Measurements from ENCODE around the gene GALNT9.
"Not testable (repeated sequence)": the region's sequence is repeated elsewhere in the genome, so short reads cannot be mapped to it uniquely, and the experiment has no call there.

Gene GALNT9

GRCh38 chr12:132278401-132279183 lies 50.8 kb downstream of the GALNT9 start:
- DNase-seq: no peak

GRCh38 chr12:132277949-132278348 lies 51.4 kb downstream of the GALNT9 start:
- no peak for DNase-seq

DNA sequence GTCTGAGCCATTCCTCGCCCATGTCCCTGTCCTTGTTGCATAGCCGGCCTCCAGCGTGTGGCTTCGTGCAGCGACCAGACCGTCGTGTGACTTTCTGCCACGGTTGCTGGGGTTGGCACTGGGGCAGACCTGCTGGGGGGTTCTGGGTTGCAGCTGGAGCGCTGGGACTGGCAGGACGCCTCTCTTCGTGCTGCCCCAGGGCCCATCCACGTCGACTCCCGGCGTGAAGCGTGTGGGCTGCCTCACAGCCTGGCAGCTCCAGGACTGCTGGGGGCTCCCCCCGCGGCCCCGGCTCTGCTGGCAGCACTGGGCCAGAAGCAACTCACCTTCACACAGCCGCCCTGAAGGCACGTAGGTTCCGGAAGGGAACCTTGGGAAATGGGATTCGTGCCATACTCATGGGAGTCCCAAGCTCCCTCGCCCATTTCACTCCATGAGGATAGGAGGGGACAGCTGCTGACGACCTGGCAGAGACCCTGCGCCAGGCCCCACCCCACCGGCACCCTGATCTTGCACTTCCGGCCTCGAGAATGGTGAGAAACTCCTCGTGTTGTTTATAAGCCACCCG lies 51.9 kb downstream of the GALNT9 start:
- DNase-seq: no peak

GRCh38 chr12:132276827-132277373 lies 52.5 kb downstream of the GALNT9 start:
- DNase-seq: no peak

GRCh38 chr12:132276066-132276826 lies 53.1 kb downstream of the GALNT9 start:
- DNase-seq: no peak

DNA sequence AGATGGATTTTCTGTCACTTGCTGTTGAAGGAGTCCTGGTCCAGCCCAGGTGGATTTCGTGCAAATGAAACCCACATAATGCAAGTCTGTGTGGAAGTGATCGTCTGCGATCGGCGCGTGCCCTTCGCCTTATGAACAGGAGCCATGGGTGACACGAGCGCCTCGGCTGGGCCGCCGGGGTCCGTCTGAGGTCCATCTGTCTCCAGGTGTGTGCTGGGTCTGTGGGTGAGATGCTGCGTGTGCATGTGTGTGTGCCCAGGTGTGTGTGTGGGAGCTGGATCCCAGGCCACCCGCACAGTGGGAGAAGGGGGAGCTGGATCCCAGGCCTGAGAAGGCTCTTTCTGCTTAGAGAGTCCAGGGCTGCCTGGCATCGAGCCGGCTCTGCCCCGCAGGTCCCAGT lies 53.8 kb downstream of the GALNT9 start:
- DNase-seq: no peak

- peak; percentile 37 for DNase-seq
These were observed 54.3 kb downstream of the GALNT9 start for GRCh38 chr12:132275110-132275531.

GRCh38 chr12:132273992-132274334 lies 55.4 kb downstream of the GALNT9 start:
- DNase-seq: no peak

DNA sequence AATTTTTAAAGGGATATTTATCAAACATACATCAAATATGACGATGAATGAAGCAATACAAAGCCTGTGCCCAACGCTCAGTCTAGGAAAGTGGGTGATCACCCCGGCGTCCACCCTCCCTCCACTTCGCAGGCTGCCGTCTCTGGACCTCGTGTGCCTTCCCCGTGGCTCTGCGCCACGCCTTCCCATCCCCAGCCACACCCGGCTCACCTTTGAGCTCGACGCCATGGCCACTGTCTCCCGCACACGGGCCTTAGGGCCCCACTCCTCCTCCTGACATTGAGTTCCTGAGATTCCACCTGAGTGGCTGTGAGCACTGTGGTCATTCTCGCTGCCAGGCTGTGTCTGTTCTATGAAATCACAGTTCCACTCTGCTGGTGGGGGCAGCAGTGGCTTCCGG lies 56.7 kb downstream of the GALNT9 start:
- DNase-seq: no peak

GRCh38 chr12:132271755-132272092 lies 57.7 kb downstream of the GALNT9 start:
- no peak for DNase-seq

GRCh38 chr12:132270969-132271754 lies 58.2 kb downstream of the GALNT9 start:
- peak; percentile 39 for DNase-seq

- DNase-seq: no peak
These were observed 58.9 kb downstream of the GALNT9 start for GRCh38 chr12:132270516-132270915.

DNA sequence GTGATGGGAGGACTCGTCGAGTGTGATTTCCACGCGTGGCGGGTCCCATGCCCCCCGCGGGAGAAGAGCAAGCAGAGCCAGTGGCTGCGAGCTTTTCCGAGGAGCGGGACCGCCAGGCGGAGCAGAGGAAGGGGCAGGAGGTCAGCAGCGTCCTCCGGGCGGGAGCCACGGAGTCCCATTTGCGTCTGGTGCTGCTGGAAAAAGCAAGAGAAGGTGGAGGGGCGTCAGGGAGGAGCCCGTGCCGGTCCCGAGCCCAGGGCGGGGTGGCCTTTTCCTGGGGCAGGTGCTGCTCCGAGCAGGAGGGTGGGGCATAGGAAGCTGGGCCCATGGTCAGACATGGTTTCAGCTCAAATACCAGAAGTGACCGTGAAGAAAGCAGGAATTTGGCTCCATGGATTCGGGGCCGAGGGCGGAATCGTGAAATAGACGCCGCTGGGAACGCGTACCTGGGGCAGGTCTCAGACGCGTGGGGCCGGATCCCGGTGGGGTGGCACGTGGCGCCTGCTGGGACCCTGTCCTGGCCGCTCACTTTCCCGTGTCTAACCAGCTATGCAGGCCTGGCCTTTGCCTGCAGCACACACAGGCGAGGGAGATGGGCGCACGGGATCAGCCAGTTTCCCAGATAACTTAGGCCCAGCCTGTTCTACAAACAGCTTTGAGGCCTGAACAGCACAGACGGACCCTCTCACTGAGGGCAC lies 60.0 kb downstream of the GALNT9 start:
- no peak for DNase-seq

- DNase-seq: no peak
These were observed 60.7 kb downstream of the GALNT9 start for GRCh38 chr12:132268674-132269073.

DNA sequence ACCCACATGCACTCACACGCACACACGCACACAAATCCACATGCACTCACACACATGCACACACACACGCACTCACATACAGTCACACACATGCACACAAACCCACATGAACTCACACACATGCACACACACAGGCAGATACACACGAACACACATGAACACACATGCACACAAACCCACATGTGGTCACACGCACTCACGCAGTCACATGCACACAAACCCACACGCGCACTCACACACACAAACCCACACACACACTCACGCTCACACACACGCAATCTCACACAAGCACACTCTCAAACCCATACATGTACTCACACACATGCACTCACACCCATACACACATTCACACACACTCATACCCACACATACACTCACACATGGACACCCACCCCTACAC lies 61.5 kb downstream of the GALNT9 start:
- no peak for DNase-seq

DNA sequence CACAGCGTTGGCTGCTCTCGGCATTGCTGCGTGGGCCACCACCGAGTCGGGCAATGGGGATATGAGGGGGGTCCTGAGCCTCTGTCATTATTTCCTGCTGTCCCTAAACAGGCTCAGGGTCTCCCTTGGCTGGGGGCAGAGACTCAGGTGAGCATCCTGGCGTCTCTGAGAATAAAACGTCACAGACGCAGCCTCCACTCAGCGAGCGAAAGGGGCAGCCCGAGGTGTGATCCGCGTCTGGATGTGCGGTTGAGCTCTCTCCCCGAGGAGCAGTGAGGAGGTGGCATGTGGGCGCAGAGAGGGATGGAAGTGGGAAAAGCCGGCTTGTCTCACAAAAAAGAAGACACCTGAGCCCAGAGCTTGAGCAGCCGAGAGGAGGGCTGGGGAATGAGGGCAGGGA lies 62.6 kb downstream of the GALNT9 start:
- no peak for DNase-seq

GRCh38 chr12:132266370-132266769 lies 63.0 kb downstream of the GALNT9 start:
- no peak for DNase-seq

DNA sequence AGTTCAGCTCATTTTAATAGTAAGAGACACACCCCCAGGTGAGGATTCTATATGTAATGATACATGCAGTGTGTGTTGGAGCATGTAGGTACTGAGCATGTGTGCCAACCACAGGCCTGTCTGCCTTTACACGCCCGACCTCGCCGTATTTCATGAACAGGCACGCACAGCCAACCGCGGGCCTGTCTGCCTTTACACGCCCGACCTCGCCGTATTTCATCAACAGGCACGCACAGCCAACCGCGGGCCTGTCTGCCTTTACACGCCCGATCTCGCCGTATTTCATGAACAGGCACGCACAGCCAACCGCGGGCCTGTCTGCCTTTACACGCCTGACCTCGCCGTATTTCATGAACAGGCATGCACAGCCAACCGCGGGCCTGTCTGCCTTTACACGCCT lies 63.6 kb downstream of the GALNT9 start:
- DNase-seq: not testable (repeated sequence)

GRCh38 chr12:132265056-132265800 lies 64.2 kb downstream of the GALNT9 start:
- no peak for DNase-seq

GRCh38 chr12:132264086-132265010 lies 65.0 kb downstream of the GALNT9 start:
- no peak for DNase-seq
